Upper lobe of right lung (tissue), 1 donor: ENCODE measurements around the gene VWA8. TPM values are rescaled to one million over a fixed set of nuclear protein-coding genes. Genes with fewer than 3 reads are reported as not detected.

Experiments used
- ATAC-seq: fragments of 200-7000 bp; cut with Tn5 transposase; one replicate; pipeline ENCODE4 v1.9.1; 2020; ENCODE audit warnings: mild to moderate bottlenecking, moderate library complexity
- DNase-seq: peaks from one replicate; pipeline ENCODE4 v3.0.0-alpha.2; 2020
- H3K27ac ChIP-seq: fragments of 200-600 bp; one replicate; pipeline ENCODE4 v1.8.0; 2022
- H3K27me3 ChIP-seq: fragments of 200-600 bp; one replicate; pipeline ENCODE4 v1.8.0; 2022; ENCODE audit warnings: mild to moderate bottlenecking
- H3K36me3 ChIP-seq: fragments of 200-600 bp; one replicate; pipeline ENCODE4 v1.8.0; 2022
- H3K4me1 ChIP-seq: fragments of 200-600 bp; one replicate; pipeline ENCODE4 v1.8.0; 2022
- H3K4me3 ChIP-seq: fragments of 200-600 bp; one replicate; pipeline ENCODE4 v1.8.0; 2022; ENCODE audit warnings: mild to moderate bottlenecking
- H3K9me3 ChIP-seq: fragments of 200-600 bp; one replicate; pipeline ENCODE4 v1.8.0; 2022
- intact Hi-C: fragments of 100-400 bp; cut with DNase I; formaldehyde crosslinking; loops from one replicate; pipeline ENCODE4 v1.11.0; 2022
- total RNA-seq: library from RNA; stranded (reverse); fragmentation: NEBNext Ultra II Directional; extraction: Animal tissue kit (Norgen Biotek cat#: 25700); gene quantifications from one replicate; pipeline ENCODE4 v1.2.1, GENCODE V29; 2021
- TF ChIP-seq, protein P1 (sequence below): fragments of 200-600 bp; IDR thresholded peaks from one replicate; pipeline ENCODE4 v1.8.0; 2022; ENCODE audit warnings: antibody characterized with exemption
- donor health status: DM: no; HTN: yes; CAD: no; lungs with severe emphysema.

Gene VWA8
- total RNA-seq, 1 donor from 2014 or later: 20.6 TPM

GRCh38 chr13:41988244-41988643 lies 27.3 kb upstream of the VWA8 start:
- intact Hi-C loops: no loop called here
- H3K9me3 ChIP-seq: no peaks in the 10 kb centered on the region
- DNase-seq: no peak
- H3K4me1 ChIP-seq: no peaks in the 10 kb centered on the region
- no peak overlapping the region for H3K27ac ChIP-seq
- no peaks in the 10 kb centered on the region for H3K36me3 ChIP-seq
- H3K27me3 ChIP-seq: no peaks in the 10 kb centered on the region
- TF ChIP-seq, protein P1, sequence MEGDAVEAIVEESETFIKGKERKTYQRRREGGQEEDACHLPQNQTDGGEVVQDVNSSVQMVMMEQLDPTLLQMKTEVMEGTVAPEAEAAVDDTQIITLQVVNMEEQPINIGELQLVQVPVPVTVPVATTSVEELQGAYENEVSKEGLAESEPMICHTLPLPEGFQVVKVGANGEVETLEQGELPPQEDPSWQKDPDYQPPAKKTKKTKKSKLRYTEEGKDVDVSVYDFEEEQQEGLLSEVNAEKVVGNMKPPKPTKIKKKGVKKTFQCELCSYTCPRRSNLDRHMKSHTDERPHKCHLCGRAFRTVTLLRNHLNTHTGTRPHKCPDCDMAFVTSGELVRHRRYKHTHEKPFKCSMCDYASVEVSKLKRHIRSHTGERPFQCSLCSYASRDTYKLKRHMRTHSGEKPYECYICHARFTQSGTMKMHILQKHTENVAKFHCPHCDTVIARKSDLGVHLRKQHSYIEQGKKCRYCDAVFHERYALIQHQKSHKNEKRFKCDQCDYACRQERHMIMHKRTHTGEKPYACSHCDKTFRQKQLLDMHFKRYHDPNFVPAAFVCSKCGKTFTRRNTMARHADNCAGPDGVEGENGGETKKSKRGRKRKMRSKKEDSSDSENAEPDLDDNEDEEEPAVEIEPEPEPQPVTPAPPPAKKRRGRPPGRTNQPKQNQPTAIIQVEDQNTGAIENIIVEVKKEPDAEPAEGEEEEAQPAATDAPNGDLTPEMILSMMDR: no peak
- no peak overlapping the region for H3K4me3 ChIP-seq
- ATAC-seq: no peak

- Histone ChIP-seq H3K9me3 (no peaks in the 10 kb centered on the region), H3K4me3 (no peak overlapping the region), H3K27me3 (no peaks in the 10 kb centered on the region), H3K27ac (no peak overlapping the region), H3K4me1 (no peaks in the 10 kb centered on the region), H3K36me3 (no peaks in the 10 kb centered on the region)
- DNase-seq (no peak), ATAC-seq (no peak)
- intact Hi-C loops: no loop called here
- TF ChIP-seq, protein P1: no peak
These were observed 25.0 kb upstream of the VWA8 start for GRCh38 chr13:41985788-41986508.

DNA sequence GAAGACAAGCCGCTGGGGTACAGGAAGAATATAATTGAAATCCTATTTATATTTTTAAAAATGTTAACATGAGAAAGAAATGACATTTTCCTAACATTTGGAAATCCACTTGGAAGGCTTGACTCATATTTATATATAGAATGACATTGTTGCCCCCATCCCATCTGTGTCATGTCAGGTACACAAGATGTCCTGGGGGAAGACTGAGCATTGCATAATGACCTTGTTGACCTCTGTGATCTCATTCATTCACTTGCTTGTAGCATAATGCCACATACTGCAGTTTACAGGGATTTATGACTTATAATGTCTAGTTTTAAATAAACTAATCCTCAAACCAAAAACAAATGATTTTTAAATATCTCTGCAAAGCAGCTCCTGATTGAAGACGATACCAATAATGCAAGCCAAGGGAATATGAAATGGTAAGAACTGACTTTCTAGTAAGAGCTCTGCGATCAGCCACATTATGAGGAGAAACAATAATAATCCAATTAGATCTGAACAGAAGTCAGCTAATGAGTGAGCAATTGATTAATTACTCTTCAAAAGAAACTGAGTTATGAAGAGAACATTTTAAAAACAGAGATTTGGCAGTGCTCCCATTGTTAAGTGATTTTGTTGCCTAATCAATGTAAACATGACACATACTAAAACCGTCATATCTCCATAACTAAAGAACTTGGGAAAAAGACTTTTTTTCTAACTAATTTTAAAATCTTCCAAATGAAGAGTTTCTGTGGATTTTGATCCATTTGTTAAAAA lies 21.2 kb upstream of the VWA8 start:
- H3K27me3 ChIP-seq: no peaks in the 10 kb centered on the region
- no peaks in the 10 kb centered on the region for H3K36me3 ChIP-seq
- no peak overlapping the region for H3K4me3 ChIP-seq
- no peak overlapping the region for H3K27ac ChIP-seq
- intact Hi-C loops: no loop called here
- DNase-seq (no peak), ATAC-seq (no peak)
- TF ChIP-seq, protein P1: no peak
- H3K9me3 ChIP-seq: no peaks in the 10 kb centered on the region
- H3K4me1 ChIP-seq: no peaks in the 10 kb centered on the region

DNA sequence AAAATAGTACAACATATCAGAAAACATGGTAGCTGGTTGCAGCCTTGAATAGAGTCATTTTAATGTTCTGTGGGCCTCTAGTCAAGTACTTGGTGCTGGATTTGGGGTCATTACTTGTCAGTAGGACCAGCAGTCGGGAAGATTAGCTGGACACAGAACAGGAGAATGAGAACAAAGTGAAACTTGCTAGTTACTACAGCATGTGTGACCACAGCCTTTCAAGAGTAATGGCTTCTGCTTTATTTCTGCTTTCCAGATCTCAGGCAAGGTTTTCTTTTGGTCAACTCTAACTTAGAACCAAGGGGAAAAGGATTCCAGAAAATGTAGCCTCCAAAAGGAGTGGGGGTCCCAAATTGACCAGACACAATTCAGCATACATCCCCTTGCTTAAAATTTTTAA lies 17.1 kb upstream of the VWA8 start:
- ATAC-seq: no peak

GRCh38 chr13:41976476-41976875 lies 15.6 kb upstream of the VWA8 start:
- no peaks in the 10 kb centered on the region for H3K27me3 ChIP-seq
- ATAC-seq: no peak
- H3K36me3 ChIP-seq: no peaks in the 10 kb centered on the region
- TF ChIP-seq, protein P1: no peak
- DNase-seq: no peak
- no peak overlapping the region for H3K27ac ChIP-seq
- no peak overlapping the region for H3K4me3 ChIP-seq
- intact Hi-C loops: no loop called here
- no peaks in the 10 kb centered on the region for H3K4me1 ChIP-seq
- H3K9me3 ChIP-seq: no peaks in the 10 kb centered on the region

More for the DNA sequence above, 17.1 kb upstream of the VWA8 start:
- TF ChIP-seq, protein P1: no peak
- DNase-seq: no peak
- H3K27me3 ChIP-seq: no peaks in the 10 kb centered on the region
- no peaks in the 10 kb centered on the region for H3K36me3 ChIP-seq
- intact Hi-C loops: no loop called here
- H3K27ac ChIP-seq: no peak overlapping the region
- H3K9me3 ChIP-seq: no peaks in the 10 kb centered on the region
- H3K4me1 ChIP-seq: no peaks in the 10 kb centered on the region
- H3K4me3 ChIP-seq: no peak overlapping the region
